Thyroid gland (tissue), 4 donors: Measurements from ENCODE around the gene CPNE9.

ENCODE experiments used
- POLR2A ChIP-seq, 2 donors: fragments of 450-650 bp; IDR thresholded peaks; one replicate each; pipeline ENCODE4 v1.6.1; 2017; ENCODE audit warnings: antibody characterized with exemption in 2 of 2, mild to moderate bottlenecking in 2 of 2, moderate library complexity in 1 of 2
- TF ChIP-seq, protein P1 (sequence below), 6 experiments: fragments of 200-600 bp in 3 of 6; fragments of 450-650 bp in 3 of 6; sonication (generic) in 3 of 6; IDR thresholded peaks; one replicate each; pipeline ENCODE4 v1.5.1; 2016 to 2019; ENCODE audit warnings: antibody characterized with exemption in 6 of 6, mild to moderate bottlenecking in 2 of 6, inconsistent platforms in 1 of 6, moderate library complexity in 1 of 6

DNA sequence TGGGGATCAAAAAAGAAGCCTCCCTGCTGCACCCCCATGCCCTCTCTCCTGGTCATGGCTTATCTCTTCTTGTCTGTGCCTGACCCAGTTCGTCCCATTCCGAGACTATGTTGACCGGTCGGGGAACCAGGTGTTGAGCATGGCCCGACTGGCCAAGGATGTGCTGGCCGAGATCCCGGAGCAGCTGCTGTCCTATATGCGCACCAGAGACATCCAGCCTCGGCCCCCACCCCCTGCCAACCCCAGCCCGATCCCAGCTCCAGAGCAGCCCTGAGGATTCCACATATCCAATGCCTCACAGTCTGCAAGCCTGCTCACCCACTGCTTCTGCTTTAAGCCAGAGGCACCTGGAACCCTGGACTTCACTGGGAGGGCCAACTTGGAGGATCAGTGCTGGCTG is 25.8 kb downstream of the CPNE9 start:
- TF ChIP-seq, protein P1, sequence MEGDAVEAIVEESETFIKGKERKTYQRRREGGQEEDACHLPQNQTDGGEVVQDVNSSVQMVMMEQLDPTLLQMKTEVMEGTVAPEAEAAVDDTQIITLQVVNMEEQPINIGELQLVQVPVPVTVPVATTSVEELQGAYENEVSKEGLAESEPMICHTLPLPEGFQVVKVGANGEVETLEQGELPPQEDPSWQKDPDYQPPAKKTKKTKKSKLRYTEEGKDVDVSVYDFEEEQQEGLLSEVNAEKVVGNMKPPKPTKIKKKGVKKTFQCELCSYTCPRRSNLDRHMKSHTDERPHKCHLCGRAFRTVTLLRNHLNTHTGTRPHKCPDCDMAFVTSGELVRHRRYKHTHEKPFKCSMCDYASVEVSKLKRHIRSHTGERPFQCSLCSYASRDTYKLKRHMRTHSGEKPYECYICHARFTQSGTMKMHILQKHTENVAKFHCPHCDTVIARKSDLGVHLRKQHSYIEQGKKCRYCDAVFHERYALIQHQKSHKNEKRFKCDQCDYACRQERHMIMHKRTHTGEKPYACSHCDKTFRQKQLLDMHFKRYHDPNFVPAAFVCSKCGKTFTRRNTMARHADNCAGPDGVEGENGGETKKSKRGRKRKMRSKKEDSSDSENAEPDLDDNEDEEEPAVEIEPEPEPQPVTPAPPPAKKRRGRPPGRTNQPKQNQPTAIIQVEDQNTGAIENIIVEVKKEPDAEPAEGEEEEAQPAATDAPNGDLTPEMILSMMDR (IDR thresholded peaks at IDR 0.05), result no peak
- no peak for TF ChIP-seq POLR2A (IDR thresholded peaks at IDR 0.05)
